K562 (cell line): Measurements from ENCODE around the gene PRRC2B. TPM values are rescaled to one million over a fixed set of nuclear protein-coding genes. Genes with fewer than 3 reads are reported as not detected.
"Not testable (repeated sequence)": the region's sequence is repeated elsewhere in the genome, so short reads cannot be mapped to it uniquely, and the experiment has no call there.

Experiments used
- ATAC-seq: fragments of 200-7000 bp; cut with Tn5 transposase; 3 replicates; pipeline ENCODE4 v1.9.1; 2020; ENCODE audit warnings: moderate library complexity
- BruUV-seq: library from RNA; stranded (reverse); fragments of 400-500 nt; replicated peaks from 2 replicates; lab custom pipeline; 2021; lab: Mats Ljungman, UMichigan
- CTCF ChIA-PET: fragments of 300-600 bp; formaldehyde crosslinking; extraction: SDS; loops from one replicate; lab custom pipeline; 2021; ENCODE audit warnings: low intra/inter-chr PET ratio; lab: Yijun Ruan, JAX
- POLR2A ChIA-PET: fragments of 300-600, 350-650 bp; sonication (Branson Sonifier 250); formaldehyde crosslinking; extraction: SDS; loops from one replicate; lab custom pipeline; 2021; ENCODE audit warnings: antibody characterized with exemption, inconsistent platforms; lab: Yijun Ruan, JAX
- DNase-seq, 4 experiments: peaks; one replicate each; pipeline versions ENCODE4 v3.0.0 to v3.0.0-alpha.2; 2011 to 2018; ENCODE audit warnings: low spot score in 3 of 4, mixed read lengths in 3 of 4; ENCODE audit errors: extremely low read depth in 1 of 4
- FAIRE-seq: peaks from 2 replicates; lab custom pipeline; 2011; peaks lifted over from hg19 to GRCh38; lab: Jason Lieb, UNC
- H2AFZ ChIP-seq: 2 replicates; pipeline ENCODE4 v1.6.0; 2011; ENCODE audit warnings: low read depth, low read length, control low read depth, inconsistent platforms
- H3K27ac ChIP-seq: fragments of 200-600 bp; 3 replicates; pipeline ENCODE4 v1.8.0; 2011; ENCODE audit warnings: low read depth, mild to moderate bottlenecking, control low read depth, inconsistent platforms, low read length, moderate library complexity, mixed read lengths; ENCODE audit errors: extremely low read depth
- H3K27me3 ChIP-seq, 2 experiments: fragments of 300-600 bp in 1 of 2; 2 replicates in 1 of 2; 3 replicates in 1 of 2; pipeline versions ENCODE4 v1.6.0 to v1.8.0; 2011; ENCODE audit warnings: inconsistent platforms in 2 of 2, low read length in 2 of 2, mild to moderate bottlenecking in 1 of 2, mixed read lengths in 1 of 2, moderate library complexity in 1 of 2; ENCODE audit not compliant: control insufficient read depth in 2 of 2, insufficient read depth in 2 of 2
- H3K36me3 ChIP-seq: fragments of 300-600 bp; 3 replicates; pipeline ENCODE4 v1.8.0; 2011; ENCODE audit warnings: mild to moderate bottlenecking, low read length, inconsistent platforms; ENCODE audit not compliant: control insufficient read depth, insufficient read depth
- H3K4me1 ChIP-seq, 2 experiments: fragments of 200-600 bp in 1 of 2; replicated peaks in 1 of 2; 2 replicates in 1 of 2; 3 replicates in 1 of 2; pipeline versions ENCODE4 v1.5.1 to v1.8.0; 2011; ENCODE audit warnings: inconsistent platforms in 2 of 2, low read length in 2 of 2, mild to moderate bottlenecking in 1 of 2, mixed read lengths in 1 of 2, moderate library complexity in 1 of 2; ENCODE audit not compliant: control insufficient read depth in 2 of 2, insufficient read depth in 2 of 2
- H3K4me2 ChIP-seq: 2 replicates; pipeline ENCODE4 v1.6.1; 2011; ENCODE audit warnings: low read length, control low read depth, inconsistent platforms, mixed read lengths; ENCODE audit not compliant: insufficient read depth
- H3K4me3 ChIP-seq: fragments of 200-600 bp; sonication (generic), shearing (Covaris generic); 2 replicates; pipeline ENCODE4 v1.5.1; 2016; ENCODE audit warnings: control low read depth, inconsistent platforms
- H3K79me2 ChIP-seq: fragments of 200-600 bp; 3 replicates; pipeline ENCODE4 v1.8.0; 2011; ENCODE audit warnings: low read length, inconsistent platforms; ENCODE audit not compliant: control insufficient read depth, insufficient read depth
- H3K9ac ChIP-seq, 2 experiments: 2 replicates each; pipeline versions ENCODE4 v1.6.0 to v1.6.1; 2011; ENCODE audit warnings: low read depth in 2 of 2, low read length in 2 of 2, control low read depth in 1 of 2, inconsistent platforms in 1 of 2, mild to moderate bottlenecking in 1 of 2, mixed read lengths in 1 of 2; ENCODE audit not compliant: insufficient read depth in 1 of 2
- H3K9me1 ChIP-seq: one replicate; pipeline ENCODE4 v1.6.0; 2011; ENCODE audit warnings: inconsistent platforms, mild to moderate bottlenecking, low read length, moderate library complexity; ENCODE audit not compliant: control insufficient read depth, insufficient read depth
- H3K9me3 ChIP-seq: replicated peaks from 2 replicates; pipeline ENCODE4 v1.5.1; 2011; ENCODE audit warnings: low read depth, low read length, inconsistent platforms; ENCODE audit not compliant: control insufficient read depth, insufficient read depth
- H4K20me1 ChIP-seq: replicated peaks from 2 replicates; pipeline ENCODE4 v1.6.1; 2011; ENCODE audit warnings: low read length, inconsistent platforms, mixed read lengths; ENCODE audit not compliant: control insufficient read depth, insufficient read depth
- FOS ChIP-seq: IDR thresholded peaks from 3 replicates; pipeline ENCODE4 v1.6.1; 2011; ENCODE audit not compliant: insufficient read length; ENCODE audit errors: extremely low read depth
- FUS ChIP-seq: fragments of 200-400 bp; formaldehyde crosslinking; optimal IDR thresholded peaks from 2 replicates; pipeline ENCODE3; 2017; ENCODE audit warnings: low read depth, low read length
- RAD51 ChIP-seq: fragments of 450-650 bp; IDR thresholded peaks from 2 replicates; pipeline ENCODE4 v1.7.1; 2016; ENCODE audit warnings: low read depth, mild to moderate bottlenecking, borderline replicate concordance
- SMAD2 ChIP-seq: fragments of 150-350 bp; IDR thresholded peaks from 2 replicates; pipeline ENCODE4 v1.6.1; 2014; ENCODE audit warnings: low read depth, mild to moderate bottlenecking, low read length
- STAT6 ChIP-seq: sonication (generic); formaldehyde crosslinking; IDR thresholded peaks from 2 replicates; pipeline ENCODE4 v1.8.1; 2023; ENCODE audit warnings: mild to moderate bottlenecking, missing genetic modification reagents
- TSHZ1 ChIP-seq: fragments of 250-450 bp; sonication (Bioruptor Pico); IDR thresholded peaks from 2 replicates; pipeline ENCODE4 v1.4.0; 2020; ENCODE audit warnings: mild to moderate bottlenecking, moderate library complexity
- ZNF354B ChIP-seq: fragments of 250-450 bp; sonication (Bioruptor Pico); IDR thresholded peaks from 2 replicates; pipeline ENCODE4 v1.4.0; 2020
- ZNF507 ChIP-seq: conservative IDR thresholded peaks from 2 replicates; pipeline ENCODE4 v1.6.1; 2017; ENCODE audit warnings: missing genetic modification characterization, missing compliant biosample characterization
- WGBS: fragments of 100-300 bp; shearing (Covaris generic); methylation state at CpG from one replicate; pipeline ENCODE4 v1.1.6; 2016; ENCODE audit warnings: low coverage, mixed read lengths; ENCODE audit not compliant: insufficient coverage; ENCODE audit errors: missing lambda C conversion rate; 5-methylcytosine and 5-hydroxymethylcytosine counted together
- in situ Hi-C: fragments of 300-500 bp; cut with MboI; formaldehyde crosslinking; loops from 4 replicates; pipeline ENCODE4 v1.15.0; 2018; ENCODE audit warnings: inconsistent platforms, mixed read lengths
- intact Hi-C: fragments of 100-400 bp; cut with micrococcal nuclease; formaldehyde crosslinking; loops from 2 replicates; pipeline ENCODE4 v1.14.2; 2022
- polyA plus RNA-seq, 8 experiments: library from polyadenylated mRNA; depleted of rRNA in 4 of 8; stranded (reverse) in 5 of 8; unstranded in 3 of 8; fragments of >200 nt; fragmentation: Nextera tagmentation in 2 of 8; fragmentation: Illumina TruSeq in 1 of 8; extraction: Ambion mirVana in 2 of 8; extraction: Trizol in 1 of 8; gene quantifications; 2 replicates each; pipeline versions ENCODE4 v1.2.1 to v1.2.3, GENCODE V29; 2011 to 2014; ENCODE audit warnings: inconsistent platforms in 1 of 8, missing spikeins in 1 of 8
- total RNA-seq, 7 experiments: library from RNA; depleted of rRNA in 6 of 7; stranded (reverse); fragments of >200 nt in 6 of 7; fragmentation: Illumina TruSeq in 2 of 7; extraction: Trizol in 2 of 7; gene quantifications; 2 replicates each; pipeline versions ENCODE4 v1.2.1 to v1.2.3, GENCODE V29; 2011 to 2021; ENCODE audit warnings: low replicate concordance in 1 of 7

PRRC2B gene
- total and polyA plus RNA-seq, 9 of the 15 experiments (the other 6 are each of a cell fraction or from before 2014, with no cell fraction given) = 0.34 to 125 (median 30.9) TPM

GRCh38 chr9:131472085-131472484, 78.2 kb downstream of the PRRC2B start:
- no CpG with 5 or more reads among the region's 5 CpGs for WGBS
- H3K4me3 ChIP-seq, H3K9me3 ChIP-seq, H3K9ac ChIP-seq, H3K27ac ChIP-seq, H3K4me1 ChIP-seq, ATAC-seq, BruUV-seq, FAIRE-seq, intact Hi-C loops, H3K27me3 ChIP-seq, DNase-seq, H3K79me2 ChIP-seq, H3K9me1 ChIP-seq, H4K20me1 ChIP-seq, H3K4me2 ChIP-seq, H2AFZ ChIP-seq, CTCF ChIA-PET: not testable (repeated sequence)
- in situ Hi-C loops = loop anchor here (10.0 to 25.0 kb wide), 2 partner anchors 117 to 760 kb away; no protein-coding TSS in a partner anchor
- POLR2A ChIA-PET = interaction anchor here (0.5 kb wide), 1 partner anchor 14 kb away, joined by 3 read pairs; no protein-coding TSS in a partner anchor
- TF ChIP-seq ZNF354B (CRISPR knock-in tag) (peak; percentile 88), ZNF507 (tag) (peak; percentile 98)
- H3K36me3 ChIP-seq = peaks cover 94% of the 10 kb centered on the region

GRCh38 chr9:131473198-131473885, 79.5 kb downstream of the PRRC2B start:
- Histone ChIP-seq H3K79me2 (0 out of 3 replicates have a peak, but pooled peaks cover 3% of the 10 kb centered on the region), H3K9ac (0 out of 4 replicates have a peak overlapping the region, but pooled peaks of 1 of the 2 experiments have one; percentile 33), H3K4me2 (no peak overlapping the region), H3K9me1 (no peaks in the 10 kb centered on the region), H2AFZ (no peak overlapping the region), H3K36me3 (peaks cover 94% of the 10 kb centered on the region), H3K4me3 (no peak overlapping the region), H4K20me1 (no peaks in the 10 kb centered on the region), H3K9me3 (no peaks in the 10 kb centered on the region), H3K4me1 (peaks cover 0 to 7% of the 10 kb centered on the region in 2 experiments; a peak in 1 of 5 replicates), H3K27me3 (no peaks in the 10 kb centered on the region), H3K27ac (no peak overlapping the region)
- ChIA-PET POLR2A (interaction anchor here (1.0 to 1.3 kb wide), 2 partner anchors 27 to 260 kb away, joined by 3 read pairs; no protein-coding TSS in a partner anchor), CTCF (no interaction called here)
- FAIRE-seq (no peak), DNase-seq (no peak), ATAC-seq (no peak)
- in situ Hi-C loops (loop anchor here (10.0 to 25.0 kb wide), 2 partner anchors 119 to 761 kb away; no protein-coding TSS in a partner anchor), intact Hi-C loops (no loop called here)
- WGBS = 100% methylated on average over 8 of the region's 9 CpGs
- BruUV-seq = no TSS peak
- no peak for TF ChIP-seq SMAD2
- no peak for TF ChIP-seq FOS
- no peak for TF ChIP-seq RAD51
- TF ChIP-seq FUS = no peak
- TF ChIP-seq STAT6 (CRISPR knock-in tag) = no peak
- TF ChIP-seq TSHZ1 (CRISPR knock-in tag) = no peak
